Mammary epithelial cell (primary cell): ENCODE data around the gene PXYLP1.

Source experiments
- EZH2 ChIP-seq: IDR thresholded peaks from 2 replicates; pipeline ENCODE4 v1.6.1; 2012; ENCODE audit warnings: low read length, inconsistent platforms, borderline replicate concordance
- TF ChIP-seq, protein P1 (sequence below), 2 donors: IDR thresholded peaks in 1 of 2; conservative IDR thresholded peaks in 1 of 2; 2 replicates each; pipeline ENCODE4 v1.5.1; 2011 to 2012; ENCODE audit warnings: inconsistent platforms in 2 of 2, low read length in 2 of 2, mild to moderate bottlenecking in 2 of 2, control low read depth in 1 of 2, low read depth in 1 of 2; ENCODE audit not compliant: insufficient read depth in 1 of 2; ENCODE audit errors: extremely low read depth in 1 of 2

DNA sequence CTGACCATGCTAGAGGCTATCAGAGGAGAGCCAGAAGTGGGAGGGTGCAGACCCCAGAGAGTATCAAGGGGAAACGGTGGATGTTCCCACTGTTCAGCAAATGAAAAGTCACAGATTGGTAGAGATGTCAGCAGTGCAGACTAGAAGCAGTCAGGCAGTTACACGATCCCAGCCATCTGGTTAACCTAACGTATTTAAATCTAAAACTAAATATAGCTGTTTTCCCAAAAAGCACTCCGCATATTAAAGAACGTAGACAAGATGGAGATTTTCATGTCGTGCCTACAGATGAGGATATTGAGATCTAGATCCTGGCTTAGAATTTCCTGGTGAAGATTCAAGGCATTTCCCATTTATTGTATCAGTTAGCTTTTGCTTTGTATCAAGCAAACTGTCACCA, 25.2 kb downstream of the PXYLP1 start:
- no peak for TF ChIP-seq EZH2
- TF ChIP-seq, protein P1, sequence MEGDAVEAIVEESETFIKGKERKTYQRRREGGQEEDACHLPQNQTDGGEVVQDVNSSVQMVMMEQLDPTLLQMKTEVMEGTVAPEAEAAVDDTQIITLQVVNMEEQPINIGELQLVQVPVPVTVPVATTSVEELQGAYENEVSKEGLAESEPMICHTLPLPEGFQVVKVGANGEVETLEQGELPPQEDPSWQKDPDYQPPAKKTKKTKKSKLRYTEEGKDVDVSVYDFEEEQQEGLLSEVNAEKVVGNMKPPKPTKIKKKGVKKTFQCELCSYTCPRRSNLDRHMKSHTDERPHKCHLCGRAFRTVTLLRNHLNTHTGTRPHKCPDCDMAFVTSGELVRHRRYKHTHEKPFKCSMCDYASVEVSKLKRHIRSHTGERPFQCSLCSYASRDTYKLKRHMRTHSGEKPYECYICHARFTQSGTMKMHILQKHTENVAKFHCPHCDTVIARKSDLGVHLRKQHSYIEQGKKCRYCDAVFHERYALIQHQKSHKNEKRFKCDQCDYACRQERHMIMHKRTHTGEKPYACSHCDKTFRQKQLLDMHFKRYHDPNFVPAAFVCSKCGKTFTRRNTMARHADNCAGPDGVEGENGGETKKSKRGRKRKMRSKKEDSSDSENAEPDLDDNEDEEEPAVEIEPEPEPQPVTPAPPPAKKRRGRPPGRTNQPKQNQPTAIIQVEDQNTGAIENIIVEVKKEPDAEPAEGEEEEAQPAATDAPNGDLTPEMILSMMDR (conservative IDR thresholded peaks at IDR 0.05 in 1 of 2, IDR thresholded peaks at IDR 0.05 in 1 of 2; ENCODE audit: extremely low read depth in 1 of 2, insufficient read depth in 1 of 2, low read depth in 1 of 2, low read length in 2 of 2) = no peak
